Stimulated activated CD8-positive, alpha-beta memory T cell treated with anti-CD3 and anti-CD28 coated beads, Interleukin-15, amount 100 ng/mL, for 48 hours (primary cell): ENCODE measurements around the gene SNX2.
"Not testable (repeated sequence)": the region's sequence is repeated elsewhere in the genome, so short reads cannot be mapped to it uniquely, and the experiment has no call there.

Source experiments
- DNase-seq, 2 donors: peaks; one replicate each; pipeline ENCODE4 v3.0.0-alpha.2; 2020; ENCODE audit warnings: low read depth in 2 of 2

The SNX2 gene

GRCh38 chr5:122844136-122844909 is 69.4 kb downstream of the SNX2 start:
- no peak for DNase-seq

- peak in 1 of 2 donors; percentile 3 for DNase-seq
These were observed 70.0 kb downstream of the SNX2 start for GRCh38 chr5:122844910-122845228.

- peak; percentile 56 to 58 for DNase-seq
These were observed 70.6 kb downstream of the SNX2 start, which contains the start of gene SNX24 for GRCh38 chr5:122845229-122846050. Gene SNX24 (plus strand): TSS chr5:122845613. CDS start chr5:122845634, 21 bp downstream.

- DNase-seq, result no peak
These were observed 71.2 kb downstream of the SNX2 start for GRCh38 chr5:122846051-122846550.

DNA sequence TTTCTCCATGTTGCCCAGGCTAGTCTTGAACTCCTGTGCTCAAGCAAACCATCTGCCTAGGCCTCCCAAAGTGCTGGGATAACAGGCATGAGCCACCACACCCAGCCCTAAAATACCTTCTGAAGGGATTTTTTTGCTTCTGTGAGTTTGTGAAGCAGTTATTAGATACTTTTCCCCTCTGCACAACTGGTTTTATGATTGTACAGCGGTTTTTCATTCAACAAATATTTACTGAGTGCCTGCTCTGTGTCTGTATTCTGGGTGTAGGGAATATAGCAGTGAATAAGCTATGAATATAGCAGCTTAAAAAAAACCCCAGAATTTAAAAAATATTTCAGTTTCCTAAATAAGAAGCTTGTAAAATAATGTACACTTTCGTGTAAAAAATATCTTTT is 72.8 kb downstream of the SNX2 start:
- DNase-seq, result no peak

DNA sequence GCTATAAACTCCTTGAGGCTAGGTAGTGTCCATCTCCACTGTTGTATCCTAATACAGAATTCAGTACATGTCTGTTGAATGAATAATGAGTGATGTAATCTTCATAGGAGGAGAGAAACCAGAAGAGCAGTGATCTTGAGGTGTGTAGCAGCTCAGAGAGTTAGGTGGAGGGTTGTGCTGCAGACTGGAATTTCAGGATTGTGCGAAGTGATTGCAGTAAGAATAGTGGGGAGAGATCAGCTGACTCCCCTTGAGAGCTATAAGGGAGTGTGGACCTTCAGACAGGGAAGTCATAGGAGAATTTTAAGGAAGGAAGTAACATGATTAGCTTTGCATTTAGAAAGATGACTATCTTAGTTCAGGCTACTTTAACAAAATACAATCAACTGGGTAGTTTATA is 74.9 kb downstream of the SNX2 start:
- DNase-seq, result no peak

GRCh38 chr5:122857538-122857937 is 82.7 kb downstream of the SNX2 start:
- not testable (repeated sequence) for DNase-seq

GRCh38 chr5:122858451-122858850 is 83.6 kb downstream of the SNX2 start:
- DNase-seq, result no peak

DNA sequence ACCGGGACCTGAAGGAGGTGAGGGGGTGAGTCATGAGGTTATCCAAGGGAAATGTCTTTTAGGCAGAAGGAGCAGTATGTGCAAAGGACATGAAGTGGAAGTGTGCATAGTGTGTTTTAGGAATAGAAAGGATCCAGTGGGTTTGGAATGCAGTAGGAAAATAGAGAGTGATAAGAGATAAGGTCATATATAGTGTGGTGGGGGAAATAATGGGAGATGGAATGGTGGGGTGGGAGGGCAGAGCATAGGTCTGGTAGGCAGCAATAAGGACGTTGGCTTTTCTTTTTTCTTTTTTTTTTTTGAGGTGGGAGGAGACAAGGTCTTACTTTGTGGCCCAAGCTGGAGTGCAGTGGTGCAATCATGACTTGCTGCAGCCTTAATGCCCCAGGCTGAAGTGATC is 88.4 kb downstream of the SNX2 start:
- no peak for DNase-seq

- no peak for DNase-seq
These were observed 88.8 kb downstream of the SNX2 start for GRCh38 chr5:122863721-122864120.

GRCh38 chr5:122864400-122864799 is 89.5 kb downstream of the SNX2 start:
- no peak for DNase-seq

DNA sequence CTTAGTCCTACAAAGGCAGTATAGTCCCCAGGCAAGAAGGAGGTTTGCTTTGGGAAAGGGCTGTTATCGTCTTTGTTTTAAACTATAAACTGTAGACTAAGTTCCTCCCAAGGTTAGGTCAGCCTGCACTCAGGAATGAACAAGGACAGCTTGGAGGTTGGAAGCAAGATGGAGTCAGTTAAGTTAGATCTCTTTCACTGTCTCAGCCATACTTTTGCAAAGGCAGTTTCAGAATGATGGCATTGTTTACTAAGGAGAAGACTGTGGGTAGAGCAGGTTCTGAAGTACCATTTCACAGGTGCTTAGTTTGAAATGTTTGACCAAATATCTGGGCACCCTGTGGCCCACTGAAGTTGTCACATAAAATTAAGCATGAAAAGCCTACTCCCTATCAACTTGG is 90.0 kb downstream of the SNX2 start:
- no peak for DNase-seq

DNA sequence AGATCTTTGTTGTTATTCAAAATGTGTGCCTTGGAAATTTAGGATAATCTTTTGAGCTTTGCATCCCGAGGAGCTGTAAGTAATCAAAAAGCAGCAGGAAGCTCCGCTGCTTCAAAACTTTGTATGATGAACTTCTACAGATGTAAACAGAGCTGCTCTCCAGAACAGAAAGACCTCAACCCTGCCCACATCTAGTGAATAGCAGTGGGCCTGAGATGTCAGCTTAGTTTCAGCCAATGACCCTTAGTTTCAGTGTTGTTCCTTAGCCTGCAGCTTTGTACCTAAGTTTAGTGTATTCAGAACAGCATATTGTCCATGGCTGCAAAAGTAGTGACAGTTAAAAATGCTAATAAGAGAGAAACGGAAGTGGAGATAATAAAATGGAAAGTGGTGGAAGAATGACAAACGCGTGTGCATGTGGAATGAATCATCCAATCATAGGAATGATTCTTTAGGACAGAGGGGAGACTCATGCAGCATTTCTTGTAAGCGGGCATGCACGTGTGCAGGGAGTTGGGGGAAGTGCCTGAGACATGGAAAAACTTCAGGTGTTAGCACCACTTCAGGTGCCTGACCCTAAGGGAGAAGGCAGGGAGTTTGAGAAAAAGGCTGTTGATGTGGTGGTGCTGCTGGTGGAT is 95.5 kb downstream of the SNX2 start:
- no peak for DNase-seq

DNA sequence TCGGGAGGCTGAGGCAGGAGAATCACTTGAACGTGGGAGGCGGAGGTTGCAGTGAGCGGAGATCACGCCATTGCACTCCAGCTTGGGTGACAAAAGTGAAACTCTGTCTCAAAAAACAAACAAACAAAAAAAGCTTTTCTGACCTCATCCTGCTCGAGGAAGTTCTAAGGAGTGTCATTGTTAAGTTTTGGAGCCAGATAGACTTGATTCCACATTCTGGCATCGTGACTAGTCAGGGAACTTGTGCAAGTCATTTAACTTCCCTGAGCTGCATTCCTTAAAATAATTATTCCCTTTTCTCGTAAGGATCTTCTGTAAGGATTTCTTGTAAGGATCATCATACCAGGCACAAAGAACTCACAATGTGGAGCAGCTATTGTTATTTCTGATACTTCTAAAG is 96.8 kb downstream of the SNX2 start:
- DNase-seq, result no peak

DNA sequence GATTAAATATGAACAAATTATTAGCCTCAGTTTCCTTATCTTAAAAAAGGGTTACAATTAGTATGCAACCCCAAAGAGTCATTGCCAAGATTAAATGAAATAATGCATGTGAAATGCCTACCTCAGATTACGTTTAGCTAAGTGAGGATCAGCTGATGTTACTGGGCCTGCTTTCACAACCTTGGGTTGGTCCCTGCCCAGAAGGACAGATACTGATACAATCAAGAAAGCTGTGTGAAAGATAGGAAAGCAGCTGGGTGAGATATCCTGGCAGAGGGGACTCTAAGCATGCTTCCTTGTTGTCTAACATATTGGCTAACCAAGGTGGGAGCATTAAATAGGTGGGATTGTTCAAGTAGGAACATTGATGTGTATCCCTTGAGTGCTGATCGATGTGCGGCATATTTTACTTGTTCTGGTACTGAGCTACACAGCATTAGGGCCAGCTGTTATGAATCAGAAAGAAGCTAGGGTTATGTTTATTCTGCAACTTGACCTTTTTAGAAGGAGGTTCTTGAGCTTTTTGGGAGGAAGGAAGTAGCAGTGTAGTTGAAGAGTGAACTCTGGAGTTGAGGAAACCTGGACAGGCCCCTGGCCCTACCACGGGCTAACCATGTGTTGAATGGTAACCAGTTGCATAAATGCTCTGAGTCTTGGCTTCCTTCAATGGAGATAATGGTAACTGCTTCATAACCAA is 99.4 kb downstream of the SNX2 start:
- no peak for DNase-seq

- no peak for DNase-seq
These were observed 102.6 kb downstream of the SNX2 start for GRCh38 chr5:122877518-122877917.

- DNase-seq, result no peak
These were observed 104.2 kb downstream of the SNX2 start for GRCh38 chr5:122879076-122879475.
